GM12892 (cell line): Measurements from ENCODE around the gene CDKAL1.

Source experiments
- POLR2A ChIP-seq: IDR thresholded peaks from 2 replicates; pipeline ENCODE4 v1.6.1; 2011; ENCODE audit warnings: low read depth, low read length, control low read depth
- TAF1 ChIP-seq: IDR thresholded peaks from 2 replicates; pipeline ENCODE4 v1.6.1; 2011; ENCODE audit warnings: low read depth, mild to moderate bottlenecking, control low read depth, low read length, borderline replicate concordance

- no peak for TF ChIP-seq TAF1
- no peak for TF ChIP-seq POLR2A
These were observed 332.9 kb downstream of the CDKAL1 start for GRCh38 chr6:20866935-20867703.
